ENCODE data around the gene FSHR.

DNA sequence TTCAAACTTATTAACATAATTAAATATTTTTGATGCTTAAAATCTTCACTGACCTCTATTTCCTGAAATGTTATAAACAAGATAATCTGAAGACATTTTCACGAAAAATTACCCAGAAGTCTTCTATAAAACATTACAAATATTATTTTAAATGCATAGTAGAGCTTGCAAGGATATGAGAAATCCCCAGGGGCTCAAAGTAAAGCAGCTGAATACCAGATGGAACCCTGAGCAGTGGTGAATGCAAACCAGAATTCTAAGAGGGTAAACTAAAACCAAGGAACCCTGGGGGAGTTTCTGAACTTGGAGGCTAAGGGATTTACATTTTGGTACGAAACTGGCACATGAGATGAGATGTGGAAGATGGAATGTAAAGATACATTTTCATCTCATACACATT, 83.6 kb downstream of the FSHR start:
- TF ChIP-seq POLR2AphosphoS5 (IDR thresholded peaks at IDR 0.05; ENCODE audit: borderline replicate concordance, low read depth, low read length) (no peak), FOXP2 (optimal IDR thresholded peaks at IDR 0.05; ENCODE audit: control extremely low read depth, extremely low read length, insufficient read depth) (no peak)

Data from SK-N-MC (cell line).